ENCODE data around the gene WDR86. TPM values are rescaled to one million over a fixed set of nuclear protein-coding genes. Genes with fewer than 3 reads are reported as not detected.

WDR86 gene
- polyA plus RNA-seq, 3 donors, result 1.3 to 20.0 (median 13.6) TPM

- H3K27ac ChIP-seq (ENCODE audit: low read depth, low read length), result no peak overlapping the region
- WGBS, 3 donors, result 91 to 98% (median 96%) methylated on average over 13 of the region's 13 CpGs
Measured at GRCh38 chr7:151431281-151431767, 21.5 kb upstream of the WDR86 start.

DNA sequence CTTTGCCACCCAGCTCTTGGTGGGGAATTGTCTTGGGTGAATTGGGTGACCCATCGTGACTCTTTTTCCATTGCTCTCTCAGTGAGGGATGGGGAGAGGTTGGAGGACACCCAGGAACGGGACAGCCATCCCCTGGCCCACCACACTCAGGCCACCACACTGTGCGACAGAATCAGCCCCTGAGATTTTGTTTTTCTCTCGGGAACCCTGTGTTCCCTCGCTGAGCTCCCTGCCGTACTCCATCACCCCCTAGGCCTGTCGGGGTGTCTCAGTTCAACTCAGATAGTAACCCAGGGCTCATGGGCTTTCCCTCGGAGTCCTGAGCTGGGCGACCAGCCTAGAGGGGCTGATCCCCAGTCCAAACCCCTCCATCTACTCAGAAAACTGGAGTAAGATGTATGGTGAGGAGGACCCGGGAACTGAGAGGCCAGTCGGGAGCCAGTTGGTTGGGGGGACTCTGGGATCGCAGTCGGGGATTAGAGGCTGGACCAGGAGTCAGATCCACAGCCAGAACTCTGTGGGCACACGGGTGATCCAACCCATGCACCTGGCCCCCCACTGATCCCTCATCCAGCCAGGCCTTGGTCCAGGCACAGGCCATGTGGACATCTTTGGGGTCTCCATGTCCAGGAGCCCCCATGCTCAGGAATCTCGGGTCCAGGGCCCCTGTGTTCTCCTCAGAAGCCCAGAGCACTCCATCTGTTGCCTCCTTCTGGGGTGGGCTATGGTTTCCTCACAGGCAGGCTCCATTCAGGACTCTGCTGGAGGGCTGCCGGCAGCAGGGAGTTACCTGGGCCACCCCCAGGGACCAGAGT is 20.8 kb upstream of the WDR86 start:
- 90 to 95% (median 90%) methylated on average over 16 of the region's 16 CpGs for WGBS, 3 donors
- H3K27ac ChIP-seq (ENCODE audit: low read depth, low read length), result no peak overlapping the region

DNA sequence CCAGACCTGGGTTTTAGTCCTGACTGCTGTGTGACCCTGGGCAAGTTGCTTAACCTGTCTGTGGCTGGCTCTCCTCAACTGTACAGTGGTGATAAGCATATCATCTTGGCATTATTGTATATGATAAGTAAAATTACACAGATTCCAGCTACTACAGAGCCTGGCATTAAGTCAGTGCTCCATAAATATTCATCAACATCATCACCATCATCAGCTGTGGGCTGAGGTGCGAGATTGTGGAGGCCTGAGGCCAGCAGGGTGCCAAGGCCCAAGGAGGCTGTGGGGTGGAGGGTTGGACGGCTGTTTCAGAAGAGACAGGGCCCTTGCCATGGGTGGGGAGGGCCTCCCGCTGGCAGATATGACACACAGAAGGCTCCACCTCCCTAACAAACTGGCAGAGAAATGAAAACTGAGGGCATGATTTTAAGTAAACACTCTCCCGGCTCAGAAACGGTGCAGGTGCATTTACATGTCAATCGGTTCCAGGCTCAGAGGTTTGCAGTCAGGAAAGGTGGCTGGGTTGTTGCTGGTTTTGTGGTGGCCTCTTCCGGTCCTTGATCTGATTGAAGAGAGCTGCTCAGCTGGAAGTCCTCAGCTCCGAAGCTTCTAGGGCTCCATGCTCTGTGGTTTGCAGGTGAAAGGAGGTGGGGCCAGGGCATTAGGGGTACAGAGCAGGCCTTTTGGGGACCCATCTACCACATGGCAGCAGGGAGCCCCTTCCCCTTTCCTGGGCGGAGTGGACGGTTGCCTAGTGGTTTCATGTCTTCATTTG is 19.9 kb upstream of the WDR86 start:
- no peak overlapping the region for H3K27ac ChIP-seq (ENCODE audit: low read depth, low read length)
- WGBS, 3 donors, result 28 to 54% (median 44%) methylated on average over 10 of the region's 10 CpGs

GRCh38 chr7:151429237-151429559 is 19.4 kb upstream of the WDR86 start:
- 87 to 92% (median 90%) methylated on average over 5 of the region's 5 CpGs for WGBS, 3 donors
- no peak overlapping the region for H3K27ac ChIP-seq (ENCODE audit: low read depth, low read length)

DNA sequence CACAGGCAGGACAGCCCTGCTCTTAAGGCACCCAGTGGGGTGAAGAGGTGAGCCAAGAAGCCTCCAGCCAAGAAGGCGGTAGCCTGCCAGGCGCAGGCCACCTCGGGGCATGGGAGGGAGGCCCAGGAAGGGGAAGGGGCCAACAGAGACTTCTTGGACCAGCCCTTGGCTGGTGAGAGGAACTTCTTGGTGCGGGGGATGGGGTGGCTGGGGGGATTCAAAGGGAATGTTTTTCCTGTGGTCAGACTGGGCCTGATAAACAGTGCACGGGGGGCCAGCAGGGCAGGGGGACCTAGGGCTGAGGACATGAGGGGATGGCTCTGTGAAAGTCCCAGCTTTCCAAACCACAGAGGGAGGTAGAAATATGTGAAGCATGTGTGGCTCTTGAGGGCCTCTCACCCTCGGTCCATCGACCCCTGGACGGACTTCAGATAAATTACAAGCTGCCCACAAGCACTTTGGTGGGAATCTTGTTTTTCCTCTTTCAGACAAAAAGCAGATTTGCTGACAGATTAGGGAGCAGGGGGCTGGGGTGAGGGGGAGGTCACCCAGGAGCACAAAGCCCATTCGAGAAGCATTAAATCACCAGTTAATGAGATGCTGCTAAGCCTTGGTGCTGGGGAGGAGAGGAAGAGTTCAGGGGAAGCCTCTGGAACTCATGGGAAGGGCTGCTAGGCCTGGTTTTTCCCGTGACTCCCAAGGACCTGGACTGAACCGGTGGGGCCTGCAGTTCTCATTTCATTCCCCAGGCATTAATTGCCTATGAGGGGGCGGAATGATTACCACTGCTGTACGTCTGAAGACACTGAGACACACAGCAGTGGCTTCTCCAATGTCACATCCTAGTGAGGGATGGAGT is 18.8 kb upstream of the WDR86 start:
- no peak overlapping the region for H3K27ac ChIP-seq (ENCODE audit: low read depth, low read length)
- 48 to 63% (median 50%) methylated on average over 13 of the region's 13 CpGs for WGBS, 3 donors

- WGBS, 3 donors, result 51 to 80% (median 76%) methylated on average over 10 of the region's 10 CpGs
- H3K27ac ChIP-seq (ENCODE audit: low read depth, low read length), result no peak overlapping the region
Measured at GRCh38 chr7:151427705-151428377, 18.0 kb upstream of the WDR86 start.

- H3K27ac ChIP-seq (ENCODE audit: low read depth, low read length), result no peak overlapping the region
- 79 to 83% (median 82%) methylated on average over 23 of the region's 23 CpGs for WGBS, 3 donors
Measured at GRCh38 chr7:151426904-151427704, 17.3 kb upstream of the WDR86 start.

DNA sequence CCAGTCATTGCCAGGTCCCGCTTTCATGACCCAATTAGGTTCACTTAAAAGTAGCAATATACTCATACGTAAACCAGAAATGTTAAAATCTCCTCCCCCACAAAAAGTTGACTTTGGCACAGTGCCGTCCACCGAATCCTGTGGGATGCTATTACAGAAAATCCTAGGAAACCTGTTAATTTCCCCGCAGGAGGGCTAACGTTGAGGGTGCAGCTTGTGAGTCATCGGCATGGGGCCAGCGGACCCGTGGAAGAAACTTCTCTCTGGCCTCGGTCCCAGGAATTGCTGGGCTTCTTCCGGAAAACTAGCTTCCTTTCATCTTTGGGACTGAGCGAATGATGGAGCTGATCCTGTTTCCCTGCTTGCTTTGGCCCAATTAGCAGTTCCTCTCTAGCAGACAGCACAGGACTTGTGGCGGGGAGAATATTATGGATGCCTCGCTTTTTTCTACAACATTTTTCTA is 16.6 kb upstream of the WDR86 start:
- no peak overlapping the region for H3K27ac ChIP-seq (ENCODE audit: low read depth, low read length)
- 35 to 65% (median 39%) methylated on average over 14 of the region's 14 CpGs for WGBS, 3 donors

- H3K27ac ChIP-seq (ENCODE audit: low read depth, low read length), result no peak overlapping the region
- WGBS, 3 donors, result 50 to 67% (median 61%) methylated on average over 7 of the region's 7 CpGs
Measured at GRCh38 chr7:151425670-151426440, 16.0 kb upstream of the WDR86 start.

GRCh38 chr7:151424799-151425198 is 15.0 kb upstream of the WDR86 start:
- H3K27ac ChIP-seq (ENCODE audit: low read depth, low read length), result no peak overlapping the region
- WGBS, 3 donors, result 65 to 89% (median 83%) methylated on average over 5 of the region's 5 CpGs

GRCh38 chr7:151423936-151424335 is 14.1 kb upstream of the WDR86 start:
- 68 to 83% (median 76%) methylated on average over 5 of the region's 5 CpGs for WGBS, 3 donors
- no peak overlapping the region for H3K27ac ChIP-seq (ENCODE audit: low read depth, low read length)

DNA sequence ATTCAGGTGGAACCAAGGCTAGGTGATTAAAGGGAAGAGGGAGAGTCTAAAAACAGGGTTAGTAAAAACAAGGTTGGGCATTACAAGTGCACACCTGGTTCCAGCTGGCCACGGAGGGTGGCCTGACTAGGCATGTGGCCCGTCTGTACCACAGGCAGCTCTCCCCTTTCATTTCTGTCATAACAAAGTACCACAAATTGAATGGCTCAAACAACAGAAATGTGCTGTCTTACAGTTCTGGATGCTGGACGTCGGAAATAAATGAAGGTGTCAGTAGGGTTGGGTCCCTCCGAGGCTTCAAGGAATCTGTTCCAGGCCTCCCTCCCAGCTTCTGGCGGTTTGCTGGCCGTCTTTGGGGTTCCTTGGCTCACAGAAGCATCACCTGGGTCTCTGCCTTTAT is 13.4 kb upstream of the WDR86 start:
- H3K27ac ChIP-seq (ENCODE audit: low read depth, low read length), result no peak overlapping the region
- WGBS, 3 donors, result 78 to 79% (median 78%) methylated on average over 7 of the region's 7 CpGs

- WGBS, 3 donors, result 85 to 88% (median 87%) methylated on average over 5 of the region's 5 CpGs
- H3K27ac ChIP-seq (ENCODE audit: low read depth, low read length), result no peak overlapping the region
Measured at GRCh38 chr7:151422212-151422611, 12.4 kb upstream of the WDR86 start.

GRCh38 chr7:151420144-151420543 is 10.3 kb upstream of the WDR86 start:
- 66 to 87% (median 72%) methylated on average over 5 of the region's 5 CpGs for WGBS, 3 donors
- H3K27ac ChIP-seq (ENCODE audit: low read depth, low read length), result no peak overlapping the region

DNA sequence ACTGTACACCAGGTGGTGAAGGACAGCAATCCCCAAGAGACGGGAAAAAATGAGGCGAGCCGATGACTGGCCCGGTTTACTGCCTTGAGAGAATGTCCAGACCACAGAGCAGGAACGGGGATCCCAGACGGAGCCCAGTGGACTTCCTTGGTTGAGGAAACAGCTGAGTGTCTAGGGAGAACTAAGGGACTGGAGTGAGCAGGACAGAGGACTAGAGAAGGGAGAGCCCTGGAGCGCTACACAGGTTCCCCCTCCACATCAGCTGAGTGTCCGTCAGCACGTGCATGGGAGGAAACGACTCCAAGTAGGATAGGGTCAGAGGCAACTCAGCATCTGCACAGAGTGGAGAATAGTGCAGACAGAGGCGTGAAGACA is 7.1 kb upstream of the WDR86 start:
- WGBS, 3 donors, result 30 to 68% (median 38%) methylated on average over 11 of the region's 11 CpGs
- H3K27ac ChIP-seq (ENCODE audit: low read depth, low read length), result no peak overlapping the region

GRCh38 chr7:151416112-151416940 is 6.5 kb upstream of the WDR86 start:
- WGBS, 3 donors, result 69 to 76% (median 76%) methylated on average over 10 of the region's 10 CpGs
- no peak overlapping the region for H3K27ac ChIP-seq (ENCODE audit: low read depth, low read length)
